Medulla oblongata (tissue), 1 donor: ENCODE data around the gene SH3PXD2A.

Experiments used
- DNase-seq: peaks from one replicate; pipeline ENCODE4 v3.0.0-alpha.2; 2015; ENCODE audit errors: extremely low spot score

Gene SH3PXD2A

DNA sequence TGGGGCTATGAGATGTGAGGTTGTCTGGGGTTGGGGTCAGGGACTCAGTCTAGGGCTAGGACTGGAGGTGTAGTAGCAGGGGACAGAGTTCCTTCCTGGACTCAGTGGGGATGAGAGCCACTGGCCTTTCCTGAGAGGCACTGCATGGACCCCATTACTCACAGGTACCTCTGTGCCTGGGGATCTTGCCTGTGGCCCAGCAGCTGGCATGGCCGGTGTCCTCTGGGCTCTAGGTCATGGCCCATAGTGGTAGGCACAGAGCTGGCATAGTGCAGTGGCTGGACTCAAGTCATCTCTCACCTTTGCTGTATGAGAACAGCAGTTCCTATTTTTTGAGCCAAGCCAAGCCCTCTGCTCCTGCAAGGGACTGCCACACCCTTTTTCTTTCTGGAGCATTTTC is 310.0 kb downstream of the SH3PXD2A start:
- DNase-seq = no peak

DNA sequence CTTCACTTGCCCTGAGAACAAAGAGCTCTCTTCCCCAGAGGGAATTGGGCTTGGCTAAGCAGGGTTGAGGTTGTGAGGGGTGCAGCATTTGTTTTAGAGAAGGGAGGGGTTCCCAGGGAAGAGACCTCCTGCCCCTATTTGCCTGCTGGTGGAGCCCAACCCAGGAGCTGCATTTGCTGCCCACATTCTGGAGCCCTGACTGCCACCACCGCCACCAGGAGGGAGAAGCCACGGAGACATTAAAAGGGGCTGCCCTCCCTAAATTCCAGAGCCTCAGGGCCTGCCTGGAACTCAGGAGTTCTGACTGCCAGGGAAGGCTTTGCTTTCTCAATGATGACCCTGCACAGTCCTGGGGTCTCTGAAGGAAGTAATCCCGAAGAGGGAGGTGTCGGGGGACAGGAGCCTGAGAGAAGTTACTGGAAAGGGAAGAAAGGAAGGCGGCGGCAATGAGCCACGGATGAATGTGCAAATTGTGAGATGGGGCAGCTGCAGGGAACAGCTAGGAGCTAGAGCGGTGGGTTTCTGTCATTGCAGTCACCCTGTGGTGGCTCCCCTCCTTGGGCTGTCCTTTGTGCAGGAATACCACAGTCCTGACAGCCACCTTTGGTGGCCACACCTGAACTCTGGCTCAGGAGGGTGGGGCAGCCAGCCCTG is 310.6 kb downstream of the SH3PXD2A start:
- DNase-seq = no peak
